GM18861 (cell line): ENCODE results near the gene DELE1.

Experiments
- ATAC-seq: cut with Tn5 transposase; IDR thresholded peaks from one replicate; pipeline ENCODE4 v1.9.1; 2021; ENCODE audit not compliant: unreplicated experiment

The DELE1 gene

DNA sequence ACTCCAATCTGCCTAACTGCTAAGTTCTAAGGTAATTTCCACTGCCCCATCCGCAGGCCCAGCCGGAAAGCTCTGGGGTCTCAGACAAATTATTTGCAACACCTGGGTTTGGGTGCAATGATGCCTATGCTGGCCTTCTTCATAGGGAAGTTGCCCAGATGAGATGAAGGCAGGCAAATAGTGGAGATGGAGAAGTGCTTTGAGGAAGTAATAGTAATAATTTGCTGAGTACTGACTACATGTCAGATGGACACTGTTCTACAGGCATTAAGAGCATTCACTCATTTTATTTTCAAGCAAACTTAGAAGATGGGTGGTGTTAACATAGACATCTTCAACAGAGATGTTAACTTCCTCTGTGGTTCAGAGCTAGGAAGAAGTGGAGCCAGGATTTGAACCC lies 30.5 kb downstream of the DELE1 start:
- ATAC-seq: no peak

DNA sequence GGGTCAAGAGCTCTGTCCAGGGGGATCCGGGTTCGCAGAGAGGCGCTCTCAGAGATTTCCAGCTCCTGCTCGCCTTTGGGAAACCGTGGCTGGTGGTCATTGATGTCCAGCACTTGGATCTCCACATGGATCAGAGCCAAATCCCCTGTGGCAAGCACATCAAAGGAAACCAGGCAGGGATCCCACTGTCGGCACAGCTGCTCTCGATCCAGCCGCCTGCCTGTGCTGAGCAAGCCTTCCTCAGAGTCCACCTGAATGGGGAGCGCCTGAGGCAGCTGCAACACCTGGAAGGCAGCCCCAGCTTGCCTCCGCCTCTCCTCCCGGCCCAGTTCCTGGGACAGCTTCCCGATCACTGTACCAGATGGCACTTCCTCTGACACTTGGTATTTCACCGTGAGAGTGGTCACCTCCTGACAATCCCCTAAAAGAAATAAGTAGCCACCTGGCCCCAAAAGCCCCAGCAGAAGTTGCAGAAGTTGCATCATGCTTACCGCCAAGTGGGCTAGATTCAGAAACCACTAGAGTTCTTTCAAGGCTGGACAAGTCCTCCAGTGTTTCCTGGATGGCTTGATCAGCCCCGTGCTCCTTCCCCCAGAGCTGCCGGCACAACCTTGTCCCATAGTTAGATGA lies 33.8 kb downstream of the DELE1 start:
- ATAC-seq: no peak

DNA sequence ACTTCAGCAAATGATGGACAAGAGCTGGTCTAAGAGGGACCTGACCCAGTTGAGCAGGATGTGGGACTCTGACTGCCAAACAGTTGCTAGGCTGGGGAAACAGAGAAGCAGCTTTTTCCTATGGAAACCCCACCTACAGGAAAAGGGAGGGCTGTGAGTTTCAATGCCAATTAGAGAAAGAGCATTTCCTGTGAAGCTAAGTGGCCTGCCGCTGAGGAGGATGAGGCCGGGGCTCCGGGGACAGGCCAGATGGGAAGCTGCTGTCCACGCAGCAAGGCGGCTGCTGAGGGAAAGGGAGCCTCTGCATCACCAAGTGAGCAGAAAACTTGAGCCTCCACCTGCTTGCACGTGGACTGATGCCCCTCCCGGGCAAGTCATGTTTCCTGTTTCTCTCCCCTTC lies 34.4 kb downstream of the DELE1 start, which contains the start of gene PCDH12:
PCDH12 (minus strand) TSS at position 90 of the 400 bp plus-strand sequence. CDS start 351 bp downstream, outside the sequence.
- no peak for ATAC-seq

DNA sequence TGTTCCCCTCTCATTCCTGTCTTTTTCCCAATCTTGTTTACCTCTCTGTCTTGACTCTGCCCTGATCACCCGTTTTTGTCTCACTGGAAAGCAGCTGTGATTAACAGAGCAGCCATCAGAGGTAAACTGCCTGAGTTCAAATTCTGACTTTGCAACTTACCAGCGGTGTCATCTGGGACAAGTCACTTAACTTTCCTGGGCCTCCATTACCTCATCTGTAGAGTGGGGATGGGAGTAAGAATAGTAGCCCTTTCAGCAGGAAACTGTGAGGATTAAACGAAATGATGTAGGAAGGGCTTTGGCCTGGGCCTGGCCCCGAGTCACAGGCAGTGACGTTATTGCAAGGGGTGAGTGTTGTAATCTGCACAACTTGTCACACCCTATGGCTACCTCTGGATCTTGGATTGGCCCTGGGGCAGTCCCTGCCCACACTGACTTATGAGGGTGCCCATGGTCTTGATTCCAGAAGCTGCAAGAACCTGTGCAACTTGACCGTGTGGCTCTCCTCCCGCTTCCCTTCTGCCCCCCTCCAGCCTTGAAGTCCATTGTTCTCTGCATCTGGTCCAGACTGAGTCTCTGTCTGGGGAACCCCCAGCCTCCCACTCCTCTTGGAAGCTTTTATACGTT lies 35.0 kb downstream of the DELE1 start:
- ATAC-seq: no peak

DNA sequence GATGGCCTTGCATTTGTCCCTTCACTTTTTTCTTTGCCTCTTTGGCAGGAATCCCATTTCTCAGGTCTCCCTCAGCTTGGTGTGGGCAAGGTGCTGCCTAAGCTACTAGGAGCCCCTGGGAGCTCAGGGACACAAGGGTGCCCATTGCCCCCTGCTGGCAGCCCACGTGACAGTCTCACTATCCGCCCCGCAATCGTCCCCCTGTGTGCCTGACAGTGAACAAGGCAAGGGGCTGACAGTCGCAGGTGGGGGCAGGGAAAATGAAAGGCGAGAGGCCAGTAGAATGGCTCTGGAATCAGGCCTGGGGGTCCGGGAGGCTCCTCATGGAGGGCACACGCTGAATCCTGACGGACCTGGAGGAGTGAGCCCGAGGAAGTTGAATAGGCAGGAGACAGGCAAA lies 36.3 kb downstream of the DELE1 start:
- ATAC-seq: no peak

DNA sequence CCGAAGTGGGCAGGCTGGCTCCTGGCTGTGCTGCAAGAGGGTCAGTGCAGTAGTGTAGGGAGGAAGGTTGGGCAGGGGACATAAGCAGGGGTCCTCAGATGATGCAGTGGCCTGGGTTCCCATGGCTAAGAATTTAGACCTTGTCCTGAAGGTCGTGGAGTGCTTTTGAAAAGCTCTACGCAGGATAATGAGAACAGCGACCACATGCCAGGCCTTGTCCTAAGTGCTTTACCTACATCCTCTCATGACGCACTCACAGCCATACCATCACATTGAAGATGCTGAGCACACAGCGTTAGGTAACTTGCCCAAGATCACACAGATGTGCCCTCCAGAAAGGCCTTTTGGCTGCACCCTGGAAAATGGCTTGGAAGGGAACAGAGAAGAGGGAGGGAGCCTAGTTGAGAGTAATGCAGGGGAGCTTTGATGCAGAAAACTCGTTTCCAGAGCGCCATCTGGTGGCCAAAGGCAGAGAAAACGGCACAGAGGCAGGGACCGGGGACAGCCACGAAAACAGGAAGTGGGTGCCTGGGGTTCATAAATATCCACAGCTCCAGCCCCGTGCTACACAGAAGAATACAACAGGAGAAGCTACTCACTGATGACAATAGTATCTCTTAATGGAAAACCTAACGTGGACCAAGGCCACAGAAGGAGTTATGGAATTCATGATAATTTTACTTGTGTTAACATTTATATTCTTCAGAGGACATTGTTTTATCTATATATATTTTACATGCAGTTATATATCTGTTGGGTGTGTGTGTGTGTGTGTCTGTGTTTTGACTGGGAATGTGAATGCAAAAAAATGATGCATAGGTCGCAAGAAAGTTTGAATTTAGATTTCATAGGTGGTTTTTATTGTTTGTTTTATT lies 37.0 kb downstream of the DELE1 start:
- peak; percentile 87 for ATAC-seq

DNA sequence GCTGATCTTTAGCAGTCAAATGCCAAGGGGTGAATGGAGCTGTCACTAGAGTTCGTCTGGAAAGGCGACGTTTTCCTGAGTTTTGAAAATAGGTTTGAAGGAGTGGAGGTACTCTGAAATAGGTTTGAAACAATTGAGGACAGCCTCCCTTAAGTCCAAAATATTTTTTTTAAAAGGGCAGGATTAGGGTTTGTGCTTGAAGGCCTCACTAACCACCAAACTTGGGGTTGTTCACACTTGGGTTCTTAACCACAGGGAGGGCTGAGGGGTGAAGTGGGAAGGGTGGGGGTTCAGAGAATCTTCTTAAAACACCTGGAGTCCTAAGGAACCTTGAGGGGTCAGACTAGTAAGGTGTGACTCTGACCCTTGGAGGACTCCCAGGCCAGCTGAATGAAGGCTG lies 37.8 kb downstream of the DELE1 start:
- ATAC-seq: no peak

DNA sequence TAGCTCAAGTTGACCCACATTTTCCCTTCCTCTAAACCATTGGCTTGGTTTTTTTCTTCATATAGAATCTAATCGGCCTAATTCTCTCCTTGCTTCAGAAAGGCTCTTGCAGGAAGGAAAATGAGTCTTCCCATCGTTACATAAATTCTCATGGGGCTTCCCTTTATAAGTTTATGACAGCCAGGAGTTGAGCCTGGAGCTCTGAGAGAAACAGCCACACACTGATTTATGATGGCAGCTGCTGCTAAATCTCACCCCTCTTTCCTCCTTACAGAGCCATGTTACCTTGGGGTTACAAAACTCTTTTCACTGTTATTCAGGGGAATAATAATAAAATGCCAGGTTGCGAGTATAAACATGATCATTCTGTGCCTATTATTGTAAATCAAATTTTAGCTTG lies 40.0 kb downstream of the DELE1 start:
- no peak for ATAC-seq

DNA sequence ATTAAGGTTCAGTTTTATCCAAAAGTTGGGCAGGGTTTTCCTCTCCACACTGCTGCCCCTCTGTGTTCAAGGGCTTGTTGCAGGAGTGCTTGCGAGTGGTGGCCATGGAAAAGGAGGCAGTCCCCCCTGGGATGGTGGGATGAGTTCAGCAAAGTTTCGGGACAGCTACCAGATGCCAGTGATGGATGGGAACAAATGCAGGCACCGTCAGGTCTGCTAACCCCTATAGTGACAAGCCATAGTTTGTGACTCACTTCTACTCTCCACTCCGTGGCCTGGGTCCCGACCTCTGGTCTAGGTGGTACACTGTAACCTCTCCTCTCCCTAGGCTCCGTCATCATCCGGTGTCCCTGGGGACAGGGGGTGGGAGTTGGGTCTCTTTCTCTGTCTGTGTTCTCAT lies 41.4 kb downstream of the DELE1 start:
- ATAC-seq: no peak

DNA sequence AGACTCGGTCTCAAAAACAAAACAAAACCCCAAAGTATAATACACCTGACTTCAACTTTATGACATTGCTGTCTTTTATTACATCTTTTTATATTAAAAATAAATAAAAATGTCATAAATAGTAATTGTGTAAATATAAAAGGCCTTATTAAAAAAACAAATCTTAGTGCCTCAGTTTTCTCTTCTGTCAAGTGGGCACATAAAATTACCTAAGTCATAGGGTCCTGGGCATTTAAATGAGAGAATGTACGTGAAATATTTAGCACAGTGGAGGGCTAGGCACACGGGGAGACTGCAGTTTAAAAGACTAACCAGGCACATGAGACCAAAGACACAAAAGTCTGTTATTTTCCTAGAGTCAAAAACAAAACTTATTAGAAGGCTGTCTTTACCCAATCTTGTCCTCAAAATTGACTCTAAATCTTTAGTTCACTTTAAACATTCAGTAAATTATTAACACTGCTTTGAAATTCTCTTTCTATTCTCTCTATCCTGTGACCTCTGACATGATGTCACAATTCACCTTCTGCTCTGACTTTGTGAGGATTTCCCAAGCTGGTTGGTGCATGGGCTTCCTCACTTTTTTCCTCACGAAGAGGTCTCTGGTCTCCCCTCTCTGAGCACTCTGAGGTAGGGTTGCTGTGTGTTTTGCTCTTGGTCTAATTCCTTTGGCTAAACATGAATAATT lies 42.7 kb downstream of the DELE1 start:
- ATAC-seq: no peak

DNA sequence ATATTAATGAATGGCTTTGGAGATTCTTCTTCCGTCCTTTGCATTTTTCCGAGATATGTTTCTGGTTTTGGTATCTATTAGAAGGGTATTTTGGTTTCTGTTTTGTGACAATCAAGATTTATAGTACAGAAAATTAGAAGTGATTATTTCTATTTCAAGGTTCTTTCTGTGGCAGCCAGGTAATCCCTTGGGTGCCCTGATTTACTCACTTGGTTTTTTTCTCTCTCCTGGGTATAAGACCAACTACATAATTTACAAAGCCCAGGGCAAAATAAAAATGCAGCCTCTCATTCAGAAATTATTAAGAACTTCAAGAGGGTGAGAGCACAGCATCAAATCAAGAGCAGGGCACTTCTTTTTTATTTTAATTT lies 43.3 kb downstream of the DELE1 start:
- no peak for ATAC-seq

DNA sequence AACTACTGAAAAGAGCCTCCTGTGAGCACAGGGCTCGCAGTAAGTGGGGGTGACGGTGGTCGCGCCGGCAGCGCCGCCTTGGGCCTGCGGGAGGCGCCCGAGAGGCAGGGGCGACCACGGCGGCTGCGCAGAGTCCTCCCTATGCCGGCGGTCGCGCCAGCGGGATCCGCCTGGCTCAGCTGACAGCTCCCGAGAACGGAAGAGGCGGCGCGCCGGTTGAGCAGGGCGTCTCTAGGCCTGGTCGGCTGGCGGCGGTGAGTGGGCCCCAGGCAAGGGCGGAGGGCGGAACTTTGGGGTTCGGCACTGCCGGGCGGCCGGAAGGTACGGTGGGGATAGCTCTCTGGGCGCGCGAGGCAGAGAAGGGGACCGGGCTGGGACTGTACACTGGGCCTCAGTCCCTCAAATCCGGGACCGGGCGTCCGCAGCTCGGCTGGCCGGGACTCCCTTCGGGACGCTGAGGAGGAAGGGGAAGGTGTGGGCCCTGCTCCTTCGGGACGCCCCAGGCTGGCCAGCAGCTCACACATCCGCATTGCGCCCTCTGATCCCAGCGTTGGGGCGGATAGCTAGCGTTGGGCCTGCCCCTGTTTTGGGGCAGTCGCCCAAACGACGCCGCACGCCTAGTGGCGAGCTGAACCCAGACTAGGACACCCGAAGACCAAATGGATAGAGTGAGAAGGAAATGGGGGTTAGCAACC lies 45.4 kb downstream of the DELE1 start, which contains the start of gene RNF14:
RNF14 (plus strand) TSS at position 192 of the 695 bp plus-strand sequence. CDS start 4,484 bp downstream, outside the sequence.
- ATAC-seq: peak; percentile 82

DNA sequence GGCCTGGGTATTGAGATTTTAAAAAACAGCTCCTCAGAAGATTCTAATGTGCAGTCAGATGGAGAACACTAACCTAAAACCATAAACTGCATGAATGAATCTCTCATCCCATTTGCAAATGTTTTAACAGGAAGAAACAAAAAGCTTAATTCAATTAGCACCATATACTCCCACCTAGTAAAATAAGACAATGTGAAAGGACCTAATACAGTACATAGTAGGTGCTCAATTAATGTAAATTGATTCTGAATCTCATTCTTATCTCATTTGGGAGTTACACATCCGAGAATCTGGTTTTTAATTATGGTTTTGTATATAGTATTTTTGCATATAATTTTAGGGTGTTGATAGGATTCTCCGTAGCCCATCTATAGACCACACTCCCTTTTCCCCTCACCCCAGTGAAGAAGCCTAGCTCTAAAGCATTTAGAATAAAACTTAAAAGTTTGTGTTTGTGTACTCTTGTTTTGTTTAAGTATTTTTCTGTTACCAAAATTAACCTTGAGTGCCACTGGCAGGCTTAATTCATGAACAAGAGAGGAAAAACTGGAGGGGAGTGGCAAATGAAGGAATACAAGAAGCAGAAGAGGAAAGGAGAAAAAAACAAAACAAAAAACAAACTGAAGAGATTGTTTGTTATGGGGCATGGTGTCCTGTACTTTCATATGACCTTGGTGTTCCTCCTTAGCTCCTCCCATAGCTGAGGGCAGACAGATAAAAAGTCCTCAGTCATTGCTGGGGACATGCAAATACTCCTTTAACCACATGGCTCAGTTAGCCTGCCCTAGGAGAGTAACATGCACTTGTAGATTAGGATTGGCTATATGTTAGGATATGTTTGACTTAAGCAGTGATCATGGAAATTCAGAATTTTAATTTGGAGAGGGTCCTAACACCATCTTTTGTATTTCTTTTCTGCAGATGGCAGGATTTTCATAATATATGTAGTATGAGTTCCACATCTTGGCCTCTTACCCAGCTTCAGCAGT lies 46.4 kb downstream of the DELE1 start:
- ATAC-seq: peak; percentile 64

DNA sequence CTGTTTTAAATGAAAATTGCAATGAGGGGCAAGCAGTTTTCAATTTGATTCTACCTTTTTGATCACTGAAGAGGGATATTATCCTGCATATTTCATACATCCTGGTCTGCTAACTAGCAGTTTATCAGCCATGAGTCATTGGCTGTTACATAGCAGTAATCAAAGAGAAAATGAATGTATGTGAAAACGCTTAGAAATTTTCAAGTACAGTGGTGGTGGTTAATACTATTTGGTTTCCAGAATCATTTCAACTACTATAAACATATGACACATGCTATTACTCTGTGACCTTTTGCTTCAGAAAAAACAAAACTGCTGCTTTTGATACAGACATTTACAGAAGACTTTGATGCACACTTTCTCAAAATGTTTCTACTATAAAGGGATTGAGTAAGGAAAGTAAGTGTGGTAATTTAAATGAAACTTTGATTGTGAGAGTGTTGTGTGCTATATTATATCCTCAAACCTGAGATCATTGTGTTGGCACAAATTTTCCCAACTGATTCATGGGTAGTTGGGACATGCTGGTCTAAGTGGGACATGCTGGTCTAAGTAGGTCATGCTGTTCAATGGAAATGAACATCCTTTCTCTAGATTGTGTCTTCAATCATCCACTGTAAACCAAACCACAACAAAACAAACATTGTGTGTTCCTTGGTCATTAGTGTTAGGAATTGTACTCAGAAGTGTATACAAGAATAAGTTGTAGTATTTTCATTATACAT lies 50.4 kb downstream of the DELE1 start:
- ATAC-seq: no peak

DNA sequence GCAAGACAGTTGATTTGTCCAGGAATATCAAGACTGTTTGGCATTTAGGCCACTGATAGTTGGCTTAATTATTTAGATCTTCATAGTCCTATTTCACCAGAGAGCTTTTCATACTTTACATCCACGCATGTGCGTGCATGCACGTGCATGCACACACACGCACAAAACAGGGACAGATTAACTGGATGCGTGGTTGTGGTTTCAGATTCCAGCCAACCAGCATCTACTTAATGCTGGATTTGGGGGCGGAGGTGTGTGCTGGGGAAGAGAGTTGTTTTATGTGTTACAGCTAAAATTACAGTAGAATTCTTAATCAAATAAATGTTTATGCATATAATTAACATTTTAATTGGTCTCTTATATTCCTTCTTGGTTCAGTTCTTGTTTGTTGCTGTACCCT lies 52.5 kb downstream of the DELE1 start:
- ATAC-seq: no peak

DNA sequence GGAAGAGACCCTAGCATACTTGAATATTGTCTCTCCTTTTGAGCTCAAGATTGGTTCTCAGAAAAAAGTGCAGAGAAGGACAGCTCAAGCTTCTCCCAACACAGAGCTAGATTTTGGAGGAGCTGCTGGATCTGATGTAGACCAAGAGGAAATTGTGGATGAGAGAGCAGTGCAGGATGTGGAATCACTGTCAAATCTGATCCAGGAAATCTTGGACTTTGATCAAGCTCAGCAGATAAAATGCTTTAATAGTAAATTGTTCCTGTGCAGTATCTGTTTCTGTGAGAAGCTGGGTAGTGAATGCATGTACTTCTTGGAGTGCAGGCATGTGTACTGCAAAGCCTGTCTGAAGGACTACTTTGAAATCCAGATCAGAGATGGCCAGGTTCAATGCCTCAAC lies 54.7 kb downstream of the DELE1 start:
- ATAC-seq: no peak

DNA sequence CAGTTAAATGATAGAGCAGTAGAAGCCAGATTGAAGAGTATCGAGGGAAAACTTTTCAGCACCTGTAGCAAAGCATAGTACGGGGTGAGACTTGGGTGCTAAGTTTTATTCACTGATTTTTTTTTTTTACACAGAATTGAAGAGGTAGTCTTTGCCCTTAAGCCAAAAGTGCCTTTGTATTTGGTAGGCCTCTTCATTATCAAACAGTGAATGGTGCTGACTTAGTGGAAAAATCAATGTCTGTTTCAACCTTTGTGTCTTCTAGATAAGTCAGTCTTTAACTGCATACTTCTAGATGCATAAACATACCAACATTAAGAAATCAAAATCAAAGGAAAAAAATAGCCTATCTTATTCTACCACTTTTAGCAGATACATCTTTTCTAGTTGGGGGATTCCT lies 59.0 kb downstream of the DELE1 start:
- ATAC-seq: no peak

DNA sequence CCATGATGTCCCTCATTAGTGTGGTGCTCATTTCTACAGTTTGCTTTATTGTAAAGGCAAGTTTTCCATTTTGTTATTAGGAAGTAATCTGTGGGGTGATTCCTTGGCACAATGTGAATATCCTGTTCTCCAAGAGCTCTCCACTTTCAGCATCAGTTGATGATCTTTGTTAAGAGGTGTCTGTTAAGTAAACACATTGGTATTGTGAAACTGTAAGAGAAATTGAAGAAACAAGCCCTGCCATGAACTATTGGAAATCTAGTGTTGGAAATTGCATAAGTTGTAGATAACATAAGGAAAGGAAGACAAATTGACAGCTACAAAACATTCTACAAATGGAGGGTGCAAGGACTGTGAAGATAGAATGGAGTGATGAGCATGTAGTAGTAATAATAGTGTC lies 62.4 kb downstream of the DELE1 start:
- ATAC-seq: no peak

DNA sequence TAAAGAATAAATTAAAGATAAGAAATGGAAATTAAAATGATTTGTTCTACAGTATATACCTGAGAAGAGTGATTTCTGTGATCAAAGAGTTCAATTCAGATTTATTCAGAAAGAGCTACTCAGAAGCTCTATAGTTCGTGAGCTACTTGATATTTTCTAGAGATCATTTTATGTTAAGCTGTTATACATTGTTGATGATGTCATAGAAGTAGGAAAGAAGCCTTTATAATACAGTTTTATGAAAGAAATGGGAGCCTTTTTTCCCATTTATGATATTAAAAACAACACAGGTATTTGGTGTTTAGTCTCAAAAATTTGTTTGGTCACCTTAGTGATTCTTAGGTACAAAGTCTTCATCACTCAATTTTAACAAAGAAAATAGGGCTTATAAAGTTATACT lies 66.0 kb downstream of the DELE1 start:
- ATAC-seq: no peak
